OCI-LY1 (cell line): ENCODE results near the gene ETV7.

ENCODE experiments used
- H2AFZ ChIP-seq: fragments of 200-600 bp; sonication (generic), shearing (Covaris generic); 2 replicates; pipeline ENCODE4 v1.6.0; 2014; ENCODE audit warnings: antibody characterized with exemption, mild to moderate bottlenecking, low read length
- H3F3A ChIP-seq: fragments of 200-600 bp; sonication (generic), shearing (Covaris generic); 2 replicates; pipeline ENCODE4 v1.6.0; 2014; ENCODE audit warnings: mild to moderate bottlenecking, antibody characterized with exemption, low read length, moderate library complexity; ENCODE audit not compliant: insufficient read depth
- H3K27ac ChIP-seq: fragments of 200-600 bp; sonication (generic); 2 replicates; pipeline ENCODE4 v1.5.1; 2014; ENCODE audit warnings: low read length, mixed run types, mild to moderate bottlenecking, low read depth; ENCODE audit not compliant: poor library complexity, severe bottlenecking
- H3K27me3 ChIP-seq: fragments of 200-600 bp; sonication (generic); 2 replicates; pipeline ENCODE4 v1.6.0; 2014; ENCODE audit warnings: antibody characterized with exemption, mild to moderate bottlenecking, low read length, moderate library complexity; ENCODE audit not compliant: insufficient read depth
- H3K36me3 ChIP-seq: fragments of 200-600 bp; sonication (generic); 2 replicates; pipeline ENCODE4 v1.6.1; 2014; ENCODE audit warnings: mild to moderate bottlenecking, antibody characterized with exemption, low read length, moderate library complexity, mixed read lengths; ENCODE audit not compliant: insufficient read depth
- H3K4me1 ChIP-seq: fragments of 200-600 bp; sonication (generic); 2 replicates; pipeline ENCODE4 v1.5.1; 2014; ENCODE audit warnings: mild to moderate bottlenecking, low read length, moderate library complexity; ENCODE audit not compliant: insufficient read depth, severe bottlenecking
- H3K4me2 ChIP-seq: fragments of 200-600 bp; sonication (generic), shearing (Covaris generic); 2 replicates; pipeline ENCODE4 v1.6.1; 2014; ENCODE audit warnings: low read length
- H3K4me3 ChIP-seq: fragments of 200-600 bp; sonication (generic); 2 replicates; pipeline ENCODE4 v1.5.1; 2014; ENCODE audit warnings: low read length, low read depth, mild to moderate bottlenecking, mixed read lengths; ENCODE audit not compliant: poor library complexity, severe bottlenecking
- H3K79me2 ChIP-seq: fragments of 200-600 bp; shearing (Covaris generic); 2 replicates; pipeline ENCODE4 v1.6.1; 2016; ENCODE audit warnings: mixed run types, low read length, mixed read lengths; ENCODE audit not compliant: insufficient read depth
- H3K9ac ChIP-seq: fragments of 200-600 bp; sonication (generic), shearing (Covaris generic); 2 replicates; pipeline ENCODE4 v1.6.1; 2014; ENCODE audit warnings: mild to moderate bottlenecking, low read length, mixed read lengths
- H3K9me2 ChIP-seq: fragments of 200-600 bp; sonication (generic), shearing (Covaris generic); 2 replicates; pipeline ENCODE4 v1.6.1; 2014; ENCODE audit warnings: low read depth, mild to moderate bottlenecking, low read length, mixed read lengths
- H3K9me3 ChIP-seq: fragments of 200-600 bp; shearing (Covaris generic); 2 replicates; pipeline ENCODE4 v1.6.1; 2014; ENCODE audit warnings: low read length, mixed read lengths
- H4K20me1 ChIP-seq: fragments of 200-600 bp; sonication (generic), shearing (Covaris generic); 2 replicates; pipeline ENCODE4 v1.6.0; 2016; ENCODE audit warnings: mild to moderate bottlenecking, low read length; ENCODE audit not compliant: insufficient read depth
- CTCF ChIP-seq: fragments of 200-600 bp; sonication (generic), shearing (Covaris generic); IDR thresholded peaks from 2 replicates; pipeline ENCODE4 v1.5.1; 2017; ENCODE audit warnings: mild to moderate bottlenecking, antibody characterized with exemption, low read length, moderate library complexity, mixed read lengths
- EZH2 ChIP-seq: fragments of 200-600 bp; sonication (generic), shearing (Covaris generic); IDR thresholded peaks from 2 replicates; pipeline ENCODE4 v1.8.0; 2017; ENCODE audit warnings: borderline replicate concordance, mixed run types, mild to moderate bottlenecking, antibody characterized with exemption, low read length, moderate library complexity, mixed read lengths

The ETV7 gene

GRCh38 chr6:36334832-36335459, 52.5 kb downstream of the ETV7 start:
- Histone ChIP-seq H3K9ac (no peak overlapping the region), H3F3A (no peaks in the 10 kb centered on the region), H2AFZ (no peak overlapping the region), H3K27me3 (peaks cover 3% of the 10 kb centered on the region), H3K4me3 (no peak overlapping the region), H3K9me3 (no peaks in the 10 kb centered on the region), H4K20me1 (no peaks in the 10 kb centered on the region), H3K4me1 (no peaks in the 10 kb centered on the region), H3K79me2 (no peaks in the 10 kb centered on the region), H3K4me2 (no peak overlapping the region), H3K36me3 (no peaks in the 10 kb centered on the region), H3K27ac (no peak overlapping the region), H3K9me2 (no peaks in the 10 kb centered on the region)
- TF ChIP-seq EZH2, result no peak
- no peak for TF ChIP-seq CTCF

DNA sequence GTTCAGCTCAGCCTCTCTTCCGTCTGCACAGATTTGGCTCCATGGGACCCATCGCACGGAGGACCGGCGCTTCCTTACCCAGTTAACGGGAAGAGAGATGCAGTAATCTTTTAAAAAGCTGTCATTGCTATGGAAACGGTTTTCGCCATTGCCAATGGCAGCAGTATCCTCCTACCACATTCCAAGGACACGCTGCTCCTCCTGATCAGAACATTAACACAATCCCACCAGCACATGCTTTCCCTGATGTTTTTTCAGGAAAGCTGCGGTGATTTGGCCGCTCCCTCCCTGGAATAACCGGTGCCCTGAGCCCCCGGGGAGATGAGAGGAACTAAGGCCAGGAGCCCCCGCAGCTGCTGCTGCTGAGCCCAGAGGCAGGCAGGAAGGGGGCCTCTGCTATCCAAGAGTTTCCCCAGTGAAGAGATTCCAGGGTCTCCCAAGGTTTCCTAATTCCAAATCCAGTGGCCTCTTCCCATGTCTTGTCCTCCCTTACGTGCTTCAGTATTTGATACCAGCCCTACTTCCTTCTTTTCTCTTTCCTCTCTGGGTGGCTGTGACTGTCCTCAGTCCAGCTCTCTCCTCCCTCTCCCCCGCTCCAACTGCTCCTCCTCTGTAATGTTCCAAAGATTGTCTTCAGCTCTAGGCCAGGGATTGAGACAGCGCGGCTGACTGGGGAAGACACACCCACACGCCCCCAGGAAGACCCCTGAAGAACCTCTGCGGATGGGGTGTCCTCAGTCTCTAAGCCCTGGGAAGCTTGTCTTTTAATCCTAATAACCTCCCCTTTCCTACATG, 53.3 kb downstream of the ETV7 start:
- H3K4me2 ChIP-seq, result no peak overlapping the region
- H4K20me1 ChIP-seq, result no peaks in the 10 kb centered on the region
- H3K4me1 ChIP-seq, result no peaks in the 10 kb centered on the region
- no peak overlapping the region for H3K27ac ChIP-seq
- H3K9me3 ChIP-seq, result no peaks in the 10 kb centered on the region
- H2AFZ ChIP-seq, result no peak overlapping the region
- H3K9me2 ChIP-seq, result no peaks in the 10 kb centered on the region
- peaks cover 5% of the 10 kb centered on the region for H3K27me3 ChIP-seq
- H3K4me3 ChIP-seq, result no peak overlapping the region
- no peaks in the 10 kb centered on the region for H3K36me3 ChIP-seq
- no peak overlapping the region for H3K9ac ChIP-seq
- no peaks in the 10 kb centered on the region for H3F3A ChIP-seq
- H3K79me2 ChIP-seq, result no peaks in the 10 kb centered on the region
- no peak for TF ChIP-seq EZH2
- TF ChIP-seq CTCF, result no peak

GRCh38 chr6:36333171-36333895, 54.1 kb downstream of the ETV7 start:
- Histone ChIP-seq H3F3A (no peaks in the 10 kb centered on the region), H3K9me2 (no peaks in the 10 kb centered on the region), H3K36me3 (no peaks in the 10 kb centered on the region), H4K20me1 (no peaks in the 10 kb centered on the region), H3K9ac (no peak overlapping the region), H3K4me1 (no peaks in the 10 kb centered on the region), H3K4me2 (no peak overlapping the region), H2AFZ (no peak overlapping the region), H3K79me2 (no peaks in the 10 kb centered on the region), H3K27ac (no peak overlapping the region), H3K27me3 (peaks cover 5% of the 10 kb centered on the region), H3K9me3 (no peaks in the 10 kb centered on the region), H3K4me3 (no peak overlapping the region)
- no peak for TF ChIP-seq EZH2
